ENCODE results near the gene BRME1.
A peak's percentile ranks its signal among the peaks of the same experiment; 100 is the strongest.

The BRME1 gene

GRCh38 chr19:13906910-13907309 lies 993 bp upstream of the BRME1 start:
- H3K4me3 ChIP-seq (ENCODE audit: control insufficient read depth, low read depth, low read length) = peak overlapping the region; percentile 76
- DNase-seq (ENCODE audit: low read depth) = no peak
- TF ChIP-seq, protein P1, sequence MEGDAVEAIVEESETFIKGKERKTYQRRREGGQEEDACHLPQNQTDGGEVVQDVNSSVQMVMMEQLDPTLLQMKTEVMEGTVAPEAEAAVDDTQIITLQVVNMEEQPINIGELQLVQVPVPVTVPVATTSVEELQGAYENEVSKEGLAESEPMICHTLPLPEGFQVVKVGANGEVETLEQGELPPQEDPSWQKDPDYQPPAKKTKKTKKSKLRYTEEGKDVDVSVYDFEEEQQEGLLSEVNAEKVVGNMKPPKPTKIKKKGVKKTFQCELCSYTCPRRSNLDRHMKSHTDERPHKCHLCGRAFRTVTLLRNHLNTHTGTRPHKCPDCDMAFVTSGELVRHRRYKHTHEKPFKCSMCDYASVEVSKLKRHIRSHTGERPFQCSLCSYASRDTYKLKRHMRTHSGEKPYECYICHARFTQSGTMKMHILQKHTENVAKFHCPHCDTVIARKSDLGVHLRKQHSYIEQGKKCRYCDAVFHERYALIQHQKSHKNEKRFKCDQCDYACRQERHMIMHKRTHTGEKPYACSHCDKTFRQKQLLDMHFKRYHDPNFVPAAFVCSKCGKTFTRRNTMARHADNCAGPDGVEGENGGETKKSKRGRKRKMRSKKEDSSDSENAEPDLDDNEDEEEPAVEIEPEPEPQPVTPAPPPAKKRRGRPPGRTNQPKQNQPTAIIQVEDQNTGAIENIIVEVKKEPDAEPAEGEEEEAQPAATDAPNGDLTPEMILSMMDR (IDR thresholded peaks at IDR 0.05; ENCODE audit: control insufficient read depth, insufficient read depth, low read depth, low read length, missing control alignments) = no peak

GRCh38 chr19:13906521-13906904 lies 596 bp upstream of the BRME1 start:
- no peak for DNase-seq (ENCODE audit: low read depth)
- peak overlapping the region; percentile 76 for H3K4me3 ChIP-seq (ENCODE audit: control insufficient read depth, low read depth, low read length)
- TF ChIP-seq, protein P1 (IDR thresholded peaks at IDR 0.05; ENCODE audit: control insufficient read depth, insufficient read depth, low read depth, low read length, missing control alignments) = no peak

DNA sequence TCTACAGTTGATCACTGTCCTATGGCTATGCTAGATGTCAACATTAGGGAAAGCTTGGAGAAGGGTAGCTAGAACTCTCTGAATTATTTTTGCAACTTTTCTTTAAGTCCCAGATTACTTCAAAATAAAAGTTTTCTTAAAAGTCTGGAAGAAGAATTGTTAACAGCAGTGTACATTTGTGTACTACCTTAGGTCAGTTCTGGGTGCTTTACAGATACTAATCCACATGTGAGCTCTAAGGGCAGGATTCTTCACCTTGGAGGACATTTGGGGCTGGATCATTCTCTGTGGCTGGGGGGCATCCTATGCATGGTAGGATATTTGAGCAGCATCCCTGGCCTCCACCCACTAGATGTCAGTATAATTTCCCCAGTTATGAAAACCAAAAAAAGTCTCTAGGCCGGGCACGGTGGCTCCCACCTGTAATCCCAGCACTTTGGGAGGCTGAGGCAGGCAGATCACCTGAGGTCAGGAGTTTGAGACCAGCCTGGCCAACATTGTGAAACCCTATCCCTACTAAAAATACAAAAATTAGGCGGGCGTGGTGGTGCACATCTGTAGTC lies 2.8 kb downstream of the BRME1 start:
- TF ChIP-seq, protein P1 (IDR thresholded peaks at IDR 0.05; ENCODE audit: control insufficient read depth, insufficient read depth, low read depth, low read length, missing control alignments) = peak; percentile 40
- no peak overlapping the region for H3K4me3 ChIP-seq (ENCODE audit: control insufficient read depth, low read depth, low read length)
- no peak for DNase-seq (ENCODE audit: low read depth)

- no peak for DNase-seq (ENCODE audit: low read depth)
- TF ChIP-seq, protein P1 (IDR thresholded peaks at IDR 0.05; ENCODE audit: control insufficient read depth, insufficient read depth, low read depth, low read length, missing control alignments) = no peak
Measured at GRCh38 chr19:13899912-13900584, 5.9 kb downstream of the BRME1 start.

GRCh38 chr19:13899393-13899792 lies 6.5 kb downstream of the BRME1 start:
- TF ChIP-seq, protein P1 (IDR thresholded peaks at IDR 0.05; ENCODE audit: control insufficient read depth, insufficient read depth, low read depth, low read length, missing control alignments) = no peak
- DNase-seq (ENCODE audit: low read depth) = no peak
- H3K4me3 ChIP-seq (ENCODE audit: control insufficient read depth, low read depth, low read length) = no peak overlapping the region

More at GRCh38 chr19:13899912-13900584, 5.9 kb downstream of the BRME1 start:
- H3K4me3 ChIP-seq (ENCODE audit: control insufficient read depth, low read depth, low read length) = no peak overlapping the region

- DNase-seq (ENCODE audit: low read depth) = no peak
- no peak overlapping the region for H3K4me3 ChIP-seq (ENCODE audit: control insufficient read depth, low read depth, low read length)
- TF ChIP-seq, protein P1 (IDR thresholded peaks at IDR 0.05; ENCODE audit: control insufficient read depth, insufficient read depth, low read depth, low read length, missing control alignments) = no peak
Measured at GRCh38 chr19:13896227-13896626, 9.7 kb downstream of the BRME1 start.
